SKM-1 (cell line): Measurements from ENCODE around the gene FMNL2.

ENCODE experiments used
- DNase-seq: peaks from one replicate; lab custom pipeline; 2025; ENCODE audit not compliant: unreplicated experiment; lab: John Stamatoyannopoulos, UW

The FMNL2 gene

DNA sequence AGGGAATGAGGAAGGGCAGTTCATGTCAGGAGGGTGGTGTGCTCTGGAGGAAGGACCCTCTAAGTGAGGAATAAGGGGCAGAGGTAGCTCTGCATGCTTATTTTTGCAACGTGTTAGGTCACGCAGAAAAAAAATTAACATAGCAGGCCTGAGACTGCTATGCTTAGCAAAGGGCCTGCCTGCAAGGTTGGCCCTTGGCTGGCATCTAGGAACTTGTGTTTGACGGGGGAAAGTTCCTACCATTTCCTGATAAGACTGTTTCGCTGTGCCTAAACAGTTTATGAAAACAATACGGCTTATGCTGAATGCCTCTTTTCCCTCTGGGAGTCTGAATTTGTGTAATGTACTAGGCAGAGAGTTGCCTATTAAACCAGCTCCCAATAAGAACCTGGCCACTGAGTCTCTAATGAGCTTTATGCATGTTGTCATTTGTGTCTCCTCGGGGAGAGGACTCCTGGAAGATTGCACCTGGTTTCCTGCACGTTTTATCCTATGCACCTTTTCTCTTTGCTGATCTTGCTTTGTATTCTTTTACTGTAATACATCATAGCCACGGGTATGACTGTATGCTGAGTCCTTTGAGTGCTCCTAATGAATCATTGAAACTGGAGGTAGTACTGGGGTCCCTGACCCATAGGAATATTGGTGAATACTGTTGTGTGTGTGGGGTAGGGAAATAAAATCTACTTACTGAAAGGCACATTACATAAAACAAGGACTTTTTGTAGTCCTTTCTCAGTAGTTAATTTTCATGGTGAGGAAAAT, 213.3 kb downstream of the FMNL2 start:
- DNase-seq, result no peak

GRCh38 chr2:152548996-152549395, 214.0 kb downstream of the FMNL2 start:
- no peak for DNase-seq

- DNase-seq, result no peak
These were observed 214.4 kb downstream of the FMNL2 start for GRCh38 chr2:152549423-152549822.

- DNase-seq, result no peak
These were observed 215.4 kb downstream of the FMNL2 start for GRCh38 chr2:152550386-152550785.

GRCh38 chr2:152552888-152553287, 217.9 kb downstream of the FMNL2 start:
- DNase-seq, result no peak

GRCh38 chr2:152553518-152553917, 218.5 kb downstream of the FMNL2 start:
- DNase-seq, result no peak

GRCh38 chr2:152555048-152555447, 220.1 kb downstream of the FMNL2 start:
- DNase-seq, result no peak

DNA sequence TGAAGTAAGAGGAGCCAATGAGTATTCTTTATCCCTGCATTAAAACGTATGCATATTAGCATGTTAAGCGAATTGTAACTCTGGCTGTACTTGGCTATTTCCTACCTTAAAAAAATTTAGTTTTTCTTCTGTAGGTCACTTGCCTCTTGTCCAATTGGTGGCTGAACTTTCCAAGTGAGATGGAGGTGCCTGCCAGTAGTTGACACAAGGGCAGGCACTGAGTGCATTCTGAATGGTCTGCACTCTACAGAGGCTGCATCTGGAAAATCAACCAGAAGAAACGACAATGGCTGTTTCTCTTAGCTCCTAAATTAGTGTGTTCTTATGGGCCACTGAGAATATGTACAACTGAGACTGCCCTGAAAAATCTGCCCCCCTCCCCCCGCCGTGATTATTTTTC, 221.5 kb downstream of the FMNL2 start:
- no peak for DNase-seq

- DNase-seq, result no peak
These were observed 222.4 kb downstream of the FMNL2 start for GRCh38 chr2:152557273-152557888.

- no peak for DNase-seq
These were observed 223.4 kb downstream of the FMNL2 start for GRCh38 chr2:152558158-152558984.

DNA sequence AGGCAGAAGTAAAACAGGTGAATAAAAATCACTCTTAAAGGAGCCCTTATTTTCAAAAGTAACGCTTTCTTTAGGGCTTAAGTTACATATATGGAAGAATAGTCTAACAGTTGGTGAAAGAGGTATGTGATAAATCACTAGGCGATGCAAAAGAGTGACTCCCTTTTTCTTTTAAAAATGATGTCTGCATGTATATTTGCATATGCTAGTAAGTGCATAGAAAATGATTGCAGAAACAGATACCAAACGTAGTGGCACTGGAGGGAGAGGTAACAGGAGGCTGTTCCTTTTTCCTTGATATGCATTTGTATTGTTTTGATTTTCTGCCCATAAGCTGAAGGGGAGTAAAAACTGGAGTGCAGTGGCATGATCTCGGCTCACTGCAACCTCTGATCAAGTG, 224.0 kb downstream of the FMNL2 start:
- no peak for DNase-seq

GRCh38 chr2:152560166-152560565, 225.2 kb downstream of the FMNL2 start:
- DNase-seq, result no peak

- DNase-seq, result no peak
These were observed 226.1 kb downstream of the FMNL2 start for GRCh38 chr2:152560873-152561595.

- DNase-seq, result no peak
These were observed 227.4 kb downstream of the FMNL2 start for GRCh38 chr2:152562198-152562884.

DNA sequence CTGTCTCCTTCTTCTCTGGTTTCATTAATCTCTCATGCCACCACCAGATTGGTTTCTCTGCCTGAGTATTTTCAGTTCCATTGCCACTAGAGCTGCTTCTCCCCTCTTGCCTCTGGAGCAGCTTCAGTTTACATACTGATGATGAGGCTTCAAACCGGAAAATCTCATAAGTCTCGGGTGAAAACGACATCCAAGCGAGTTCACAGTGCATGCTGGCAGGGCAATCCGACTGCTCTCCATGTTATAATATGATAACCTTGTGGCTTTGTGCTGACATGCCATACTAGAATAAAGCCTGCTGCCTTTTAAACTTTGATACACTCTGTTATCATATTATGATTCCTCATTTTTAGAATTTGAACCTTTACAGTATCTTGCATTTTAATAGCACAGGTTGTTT, 228.8 kb downstream of the FMNL2 start:
- DNase-seq, result no peak

DNA sequence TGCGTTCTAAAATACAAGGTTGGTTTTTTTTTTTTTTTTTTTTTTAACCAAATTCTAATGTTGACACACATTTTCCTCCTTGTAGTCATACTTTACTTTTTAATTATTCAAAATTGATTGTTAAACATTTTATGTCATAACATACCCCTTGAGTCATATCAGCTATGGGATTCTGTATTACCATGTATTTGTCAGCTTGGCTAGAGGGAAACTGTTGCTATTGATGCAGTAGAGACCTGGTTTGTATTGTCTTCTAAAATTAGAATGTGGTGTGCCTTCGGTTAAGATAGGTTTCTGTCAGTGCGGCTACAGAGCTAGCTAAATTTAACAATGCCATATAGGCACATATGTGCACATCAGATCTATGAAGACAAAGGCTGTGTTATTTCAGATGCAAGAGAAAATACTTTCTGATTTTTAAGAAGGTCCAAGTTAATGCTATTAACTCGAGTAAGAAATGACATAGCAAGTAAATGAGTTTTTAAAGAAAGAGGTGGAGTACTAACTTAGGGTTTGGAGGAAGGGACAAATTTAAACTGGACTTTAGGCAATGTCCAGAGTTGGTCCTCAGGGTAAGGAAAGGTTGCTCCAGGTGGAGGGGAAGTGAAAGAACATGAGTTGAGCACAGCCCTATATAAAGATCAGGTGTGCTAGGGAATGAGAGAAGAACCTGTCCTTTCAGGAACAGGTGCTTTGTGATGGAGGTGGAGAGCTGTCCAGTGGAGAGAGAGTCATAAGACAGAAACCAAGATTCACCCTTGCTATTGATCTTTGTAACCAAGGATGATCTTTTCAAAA, 230.0 kb downstream of the FMNL2 start:
- no peak for DNase-seq

- DNase-seq, result no peak
These were observed 231.1 kb downstream of the FMNL2 start for GRCh38 chr2:152565884-152566727.

- no peak for DNase-seq
These were observed 231.7 kb downstream of the FMNL2 start for GRCh38 chr2:152566728-152567069.

DNA sequence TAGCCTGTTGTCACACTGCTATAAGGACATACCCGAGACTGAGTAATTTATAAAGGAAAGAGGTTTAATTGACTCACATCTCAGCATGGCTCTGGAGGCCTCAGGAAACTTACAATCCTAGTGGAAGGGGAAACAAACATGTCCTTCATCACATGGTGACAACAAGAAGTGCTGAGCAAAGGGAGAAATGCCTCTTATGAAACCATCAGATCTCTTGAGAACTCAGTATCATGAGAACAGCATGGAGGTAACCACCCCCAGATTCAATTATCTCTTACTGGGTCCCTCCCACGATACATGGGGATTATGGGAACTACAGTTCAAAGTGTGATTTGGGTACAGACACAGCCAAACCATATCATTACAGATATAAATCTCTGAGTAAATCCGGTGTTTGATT, 233.6 kb downstream of the FMNL2 start:
- DNase-seq, result no peak
